MM.1S (cell line): ENCODE results near the gene NUP133.

Source experiments
- CTCF ChIP-seq: fragments of 300-600 bp; sonication (generic); IDR thresholded peaks from 2 replicates; pipeline ENCODE4 v1.5.1; 2016; ENCODE audit warnings: antibody characterized with exemption, low read length, mixed read lengths
- EZH2 ChIP-seq: fragments of 300-600 bp; sonication (generic); optimal IDR thresholded peaks from 2 replicates; pipeline ENCODE3; 2017; ENCODE audit warnings: low read depth, mild to moderate bottlenecking, antibody characterized with exemption, low read length, mixed read lengths
- EZH2phosphoT487 ChIP-seq: fragments of 300-600 bp; sonication (generic); IDR thresholded peaks from 2 replicates; pipeline ENCODE4 v1.6.1; 2018; ENCODE audit warnings: antibody characterized with exemption, low read length

GRCh38 chr1:229434641-229435051 lies 73.5 kb downstream of the NUP133 start:
- TF ChIP-seq CTCF (no peak), EZH2 (no peak), EZH2phosphoT487 (no peak)
